ENCODE data around the gene FOXO6.

The FOXO6 gene

GRCh38 chr1:41411229-41411628 lies 50.0 kb downstream of the FOXO6 start:
- DNase-seq, result no peak

GRCh38 chr1:41412748-41413147 lies 51.5 kb downstream of the FOXO6 start:
- DNase-seq, result no peak

- DNase-seq, result no peak
Measured at GRCh38 chr1:41413748-41414281, 52.6 kb downstream of the FOXO6 start.

GRCh38 chr1:41414296-41414695 lies 53.1 kb downstream of the FOXO6 start:
- DNase-seq, result no peak

- no peak for DNase-seq
Measured at GRCh38 chr1:41414716-41415306, 53.6 kb downstream of the FOXO6 start.

GRCh38 chr1:41416081-41416480 lies 54.8 kb downstream of the FOXO6 start:
- no peak for DNase-seq

GRCh38 chr1:41416552-41417334 lies 55.5 kb downstream of the FOXO6 start:
- DNase-seq, result peak; percentile 35

- no peak for DNase-seq
Measured at GRCh38 chr1:41417335-41417682, 56.1 kb downstream of the FOXO6 start.

- no peak for DNase-seq
Measured at GRCh38 chr1:41417746-41418145, 56.5 kb downstream of the FOXO6 start.

GRCh38 chr1:41418857-41419583 lies 57.8 kb downstream of the FOXO6 start:
- DNase-seq, result peak; percentile 84

- no peak for DNase-seq
Measured at GRCh38 chr1:41419584-41420295, 58.5 kb downstream of the FOXO6 start.

GRCh38 chr1:41420351-41420750 lies 59.1 kb downstream of the FOXO6 start:
- DNase-seq, result no peak

GRCh38 chr1:41420860-41421259 lies 59.6 kb downstream of the FOXO6 start:
- no peak for DNase-seq

GRCh38 chr1:41422306-41422705 lies 61.1 kb downstream of the FOXO6 start:
- DNase-seq, result no peak

- no peak for DNase-seq
Measured at GRCh38 chr1:41423511-41424191, 62.4 kb downstream of the FOXO6 start.

GRCh38 chr1:41424581-41425118 lies 63.4 kb downstream of the FOXO6 start:
- no peak for DNase-seq

GRCh38 chr1:41425369-41425768 lies 64.1 kb downstream of the FOXO6 start:
- no peak for DNase-seq

GRCh38 chr1:41426201-41426890 lies 65.1 kb downstream of the FOXO6 start:
- no peak for DNase-seq

- DNase-seq, result no peak
Measured at GRCh38 chr1:41427122-41427913, 66.1 kb downstream of the FOXO6 start.

- no peak for DNase-seq
Measured at GRCh38 chr1:41427916-41428737, 66.9 kb downstream of the FOXO6 start.
